Activated naive CD4-positive, alpha-beta T cell (primary cell): ENCODE measurements around the gene ATP6V1F.

Experiments used
- DNase-seq, 4 experiments: peaks; one replicate each; lab custom pipeline; 2025; lab: John Stamatoyannopoulos, UW

Gene ATP6V1F

GRCh38 chr7:128849156-128849515 is 13.5 kb upstream of the ATP6V1F start:
- no peak for DNase-seq

- DNase-seq: no peak
These were observed 12.7 kb upstream of the ATP6V1F start for GRCh38 chr7:128849804-128850490.

- DNase-seq: no peak
These were observed 10.0 kb upstream of the ATP6V1F start for GRCh38 chr7:128852537-128853254.

- no peak for DNase-seq
These were observed 8.9 kb upstream of the ATP6V1F start for GRCh38 chr7:128853799-128854198.

DNA sequence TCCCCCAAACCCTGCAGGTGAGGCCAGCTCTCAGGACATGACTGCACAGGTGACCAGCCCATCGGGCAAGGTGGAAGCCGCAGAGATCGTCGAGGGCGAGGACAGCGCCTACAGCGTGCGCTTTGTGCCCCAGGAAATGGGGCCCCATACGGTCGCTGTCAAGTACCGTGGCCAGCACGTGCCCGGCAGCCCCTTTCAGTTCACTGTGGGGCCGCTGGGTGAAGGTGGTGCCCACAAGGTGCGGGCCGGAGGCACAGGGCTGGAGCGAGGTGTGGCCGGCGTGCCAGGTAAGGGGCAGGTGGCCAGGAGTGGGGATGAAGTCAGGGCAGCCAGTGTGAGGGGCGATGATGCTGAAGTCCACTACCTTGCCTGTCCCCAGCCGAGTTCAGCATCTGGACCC is 8.3 kb upstream of the ATP6V1F start:
- DNase-seq: no peak

GRCh38 chr7:128855559-128855958 is 7.1 kb upstream of the ATP6V1F start:
- no peak for DNase-seq

DNA sequence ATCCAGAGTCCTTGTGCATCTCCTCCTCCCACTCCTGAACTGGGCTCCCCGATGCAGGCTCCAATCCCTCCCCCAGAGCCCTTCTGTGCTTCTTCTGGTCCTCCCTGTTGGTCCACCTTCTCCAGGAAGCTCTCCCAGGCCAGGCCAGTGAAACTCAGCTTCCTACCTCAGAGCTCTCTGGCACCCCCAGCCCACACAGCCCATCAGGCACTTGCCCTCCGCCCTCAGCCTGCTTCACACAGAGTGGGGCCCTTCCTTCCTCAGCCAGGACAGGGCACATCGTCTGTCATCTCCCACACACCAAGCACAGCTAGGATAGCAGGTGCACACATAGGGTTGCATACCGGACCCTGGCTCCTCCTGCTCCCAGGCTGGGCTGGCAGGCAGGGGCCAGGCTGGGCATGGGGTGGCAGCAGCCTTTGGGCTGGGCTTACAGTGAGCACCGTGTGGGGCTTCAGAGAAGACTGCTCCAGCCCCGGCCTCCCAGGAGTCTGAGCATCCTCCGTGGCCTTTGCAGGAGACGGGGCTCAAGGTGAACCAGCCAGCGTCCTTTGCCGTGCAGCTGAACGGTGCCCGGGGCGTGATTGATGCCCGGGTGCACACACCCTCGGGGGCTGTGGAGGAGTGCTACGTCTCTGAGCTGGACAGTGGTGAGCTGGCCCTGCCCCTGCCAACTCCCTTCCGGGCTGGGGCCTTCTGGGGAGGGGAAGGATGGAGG is 6.5 kb upstream of the ATP6V1F start:
- DNase-seq: no peak

DNA sequence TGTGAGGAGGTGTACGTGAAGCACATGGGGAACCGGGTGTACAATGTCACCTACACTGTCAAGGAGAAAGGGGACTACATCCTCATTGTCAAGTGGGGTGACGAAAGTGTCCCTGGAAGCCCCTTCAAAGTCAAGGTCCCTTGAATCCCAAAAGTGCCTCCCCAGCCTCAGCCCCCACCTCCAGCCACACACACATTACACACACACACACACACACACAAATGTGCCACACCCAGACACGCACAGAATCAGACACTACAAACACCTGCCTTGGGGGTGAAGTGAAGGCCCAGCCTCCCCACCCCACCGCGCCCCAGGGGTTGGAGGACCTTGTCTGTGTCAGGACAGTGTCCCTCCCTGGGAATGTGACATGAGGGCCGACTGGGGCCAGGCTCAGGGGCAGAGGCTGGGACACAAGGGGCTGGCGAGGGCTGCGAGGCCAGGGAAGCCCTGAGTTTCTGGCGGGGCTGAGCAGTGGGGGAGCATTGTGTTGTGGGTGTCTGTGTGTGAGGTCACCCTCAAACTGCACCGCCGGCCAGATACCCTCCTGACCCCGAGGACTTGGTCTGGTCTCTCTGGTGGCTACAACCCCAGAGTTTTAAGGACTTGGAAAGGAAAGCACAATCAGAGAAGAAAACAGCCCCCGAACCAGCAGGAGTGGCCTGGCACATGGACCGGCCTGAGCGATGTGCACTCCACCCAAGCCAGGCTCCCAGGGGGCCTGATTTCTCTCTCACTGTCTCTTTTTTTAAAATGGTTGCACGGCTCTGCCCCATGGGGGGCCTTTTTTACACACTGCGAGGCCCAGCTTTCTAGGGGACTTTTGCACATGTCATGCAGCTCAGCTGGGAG is 4.0 kb upstream of the ATP6V1F start:
- no peak for DNase-seq

DNA sequence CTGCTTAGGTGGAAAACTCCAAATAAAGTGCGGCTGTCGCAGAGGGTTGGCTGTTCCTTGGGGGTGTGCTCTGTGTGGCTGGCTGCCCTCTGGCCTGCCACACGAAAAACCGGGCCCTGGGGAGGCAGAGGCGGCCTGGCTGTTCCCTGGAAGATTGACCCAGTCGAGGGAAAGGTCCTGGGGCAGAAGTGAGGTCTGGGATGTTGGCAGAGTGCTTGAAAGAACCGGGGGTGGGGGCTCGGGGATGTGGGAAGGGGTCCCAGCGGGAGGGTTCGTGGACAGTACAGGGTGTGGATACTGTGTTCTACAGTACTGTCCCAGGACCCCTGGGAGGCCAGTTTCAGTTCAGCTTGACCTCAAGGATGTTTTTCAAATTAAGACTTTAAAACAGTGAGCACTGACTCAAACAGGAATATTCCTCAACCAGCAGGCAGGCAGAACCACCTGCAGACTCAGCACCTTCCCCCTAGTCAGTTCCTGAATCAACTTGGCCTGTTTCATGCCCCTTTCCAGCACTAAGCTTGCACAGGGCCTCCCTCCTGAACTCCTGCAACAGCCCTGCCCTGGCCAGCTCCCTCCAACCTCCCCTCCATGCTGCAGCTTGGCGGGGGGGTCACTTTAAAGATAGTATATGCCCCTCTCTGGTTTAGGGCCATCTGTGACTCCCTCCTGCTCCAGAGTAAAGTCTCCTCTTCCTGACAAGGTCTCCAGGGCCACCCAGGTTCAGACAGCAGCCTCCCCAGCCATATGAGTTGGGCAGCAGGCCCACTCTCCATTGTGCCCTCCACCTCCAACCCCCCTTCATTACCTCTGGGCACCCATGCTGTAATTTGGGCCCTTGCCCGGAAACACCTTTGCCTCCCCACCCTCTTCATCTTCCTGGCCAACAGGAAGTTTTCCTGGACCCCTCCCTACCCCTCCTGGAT is 3.2 kb upstream of the ATP6V1F start:
- no peak for DNase-seq

DNA sequence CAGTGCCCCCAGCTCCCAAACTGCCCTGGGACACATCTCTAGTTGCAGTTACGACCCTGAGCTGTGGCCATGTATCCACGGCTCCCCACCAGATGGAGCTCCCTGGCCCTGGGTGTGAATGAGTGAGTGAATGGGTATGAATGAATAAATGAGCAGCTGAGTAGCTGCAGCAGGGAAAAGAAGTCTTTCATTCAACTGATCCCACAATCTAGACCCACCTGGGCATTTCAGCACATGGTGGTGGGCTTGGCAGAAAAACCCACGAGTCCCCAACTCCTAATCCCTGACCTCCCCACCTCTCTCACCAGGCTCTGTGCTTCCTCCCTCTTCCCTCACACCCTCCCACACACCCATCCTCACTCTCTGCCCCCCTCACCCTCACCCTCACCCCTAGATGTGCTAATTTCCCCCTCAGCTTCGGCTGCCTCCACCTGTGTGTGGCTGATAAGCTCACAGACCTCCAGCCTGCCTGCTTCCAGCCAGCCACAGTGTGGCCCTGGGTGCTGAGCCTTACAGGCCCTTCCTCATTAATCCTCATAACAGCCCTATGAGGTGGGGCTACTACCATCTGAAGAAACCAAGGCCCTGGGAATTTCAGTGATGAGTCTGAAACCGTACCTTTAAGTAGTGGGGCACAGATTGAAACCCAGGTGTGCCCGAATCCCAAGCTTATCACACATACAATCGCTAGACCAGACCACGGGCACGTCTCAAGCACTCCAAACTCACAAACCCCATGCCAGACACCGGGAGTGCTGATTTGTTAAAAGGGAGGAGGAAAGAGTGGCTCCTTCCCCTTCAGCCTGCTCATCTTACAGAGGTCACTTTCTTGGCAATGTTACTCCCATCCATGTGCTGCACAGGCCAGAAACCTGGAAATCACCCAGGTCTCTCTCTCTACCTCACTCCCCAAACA is 2.2 kb upstream of the ATP6V1F start:
- no peak for DNase-seq

- DNase-seq: no peak
These were observed 592 bp upstream of the ATP6V1F start for GRCh38 chr7:128861957-128862570.

DNA sequence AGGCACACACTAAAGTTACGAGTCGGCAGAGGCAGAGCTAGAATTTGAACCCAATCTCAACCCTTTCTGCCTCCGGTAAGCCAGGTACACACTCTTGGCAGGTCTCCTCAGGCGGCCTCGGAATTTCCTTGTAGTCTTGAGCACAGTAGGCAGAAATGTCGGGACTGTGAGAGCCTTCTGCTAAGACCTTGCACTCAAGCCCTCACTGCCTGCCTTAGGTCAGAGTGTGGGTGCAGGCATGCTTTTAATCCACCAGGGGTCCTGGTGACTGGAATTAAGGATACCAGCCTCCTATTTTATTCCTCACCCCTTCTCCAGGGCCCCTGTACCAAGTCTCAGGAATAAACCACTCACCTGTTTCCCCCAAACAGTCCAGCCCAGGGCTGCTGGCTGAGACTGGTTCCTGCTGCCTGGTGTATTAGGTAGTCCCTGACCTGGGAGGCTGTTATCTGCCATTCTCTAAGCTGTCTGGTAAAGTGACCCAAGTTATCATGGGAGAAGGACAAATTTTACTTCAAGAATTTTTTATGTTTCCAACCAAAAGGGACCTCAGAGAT is 855 bp downstream of the ATP6V1F start:
- DNase-seq: peak in 1 of 4 experiments; percentile 11

GRCh38 chr7:128865303-128865702 is 2.6 kb downstream of the ATP6V1F start:
- DNase-seq: no peak

DNA sequence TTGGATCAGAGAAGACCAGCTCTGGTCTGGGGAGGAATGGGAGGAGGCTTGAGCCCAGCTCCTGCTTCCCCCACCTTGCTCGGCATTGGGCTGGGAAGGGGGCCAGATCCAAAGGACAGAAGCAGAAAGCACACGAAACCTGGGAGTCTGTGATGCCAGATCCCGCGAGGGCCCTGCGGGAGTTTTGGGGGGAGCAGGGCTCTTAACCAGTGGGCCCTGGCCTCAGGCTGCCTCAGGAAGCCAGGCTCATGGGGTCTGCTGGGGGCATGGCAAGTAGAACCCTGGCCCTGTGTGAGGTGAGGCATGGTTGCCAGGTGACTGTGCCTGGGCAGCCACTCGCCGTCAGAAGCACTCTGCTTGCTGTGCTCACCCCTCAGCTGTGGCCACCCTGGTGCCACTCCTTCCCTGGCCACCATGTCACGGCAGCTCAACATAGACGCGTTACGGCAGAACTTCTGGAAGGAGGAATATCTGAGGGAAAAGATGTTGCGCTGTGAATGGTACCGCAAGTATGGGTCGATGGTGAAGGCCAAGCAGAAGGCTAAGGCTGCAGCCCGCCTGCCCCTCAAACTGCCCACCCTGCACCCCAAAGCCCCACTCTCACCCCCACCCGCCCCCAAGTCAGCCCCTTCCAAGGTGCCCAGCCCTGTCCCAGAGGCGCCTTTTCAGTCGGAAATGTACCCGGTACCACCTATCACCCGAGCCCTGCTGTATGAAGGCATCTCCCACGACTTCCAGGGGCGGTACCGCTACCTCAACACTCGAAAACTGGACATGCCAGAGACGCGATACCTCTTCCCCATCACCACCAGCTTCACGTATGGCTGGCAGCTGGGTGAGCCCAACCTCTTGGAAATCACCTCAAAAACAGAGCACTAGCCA is 3.6 kb downstream of the ATP6V1F start:
- no peak for DNase-seq

DNA sequence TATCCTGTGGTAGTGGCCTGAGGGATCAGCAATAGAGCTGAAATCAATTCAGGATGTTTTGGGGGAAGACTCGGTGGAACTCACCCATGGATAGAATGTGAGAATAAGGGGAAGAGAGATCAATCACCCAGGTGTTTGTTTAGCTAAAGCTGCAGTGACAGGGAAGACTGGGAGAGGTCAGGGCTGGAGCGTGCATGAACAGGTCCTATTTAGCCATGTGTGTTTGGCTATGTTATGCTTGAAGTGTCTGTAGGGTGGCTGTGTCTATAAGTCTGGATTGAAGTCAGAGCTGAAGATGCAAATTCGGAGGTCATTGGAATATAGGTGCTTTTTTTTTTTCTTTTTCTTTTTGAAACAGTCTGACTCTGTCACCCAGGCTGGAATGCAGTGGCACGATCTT is 4.6 kb downstream of the ATP6V1F start:
- DNase-seq: no peak

DNA sequence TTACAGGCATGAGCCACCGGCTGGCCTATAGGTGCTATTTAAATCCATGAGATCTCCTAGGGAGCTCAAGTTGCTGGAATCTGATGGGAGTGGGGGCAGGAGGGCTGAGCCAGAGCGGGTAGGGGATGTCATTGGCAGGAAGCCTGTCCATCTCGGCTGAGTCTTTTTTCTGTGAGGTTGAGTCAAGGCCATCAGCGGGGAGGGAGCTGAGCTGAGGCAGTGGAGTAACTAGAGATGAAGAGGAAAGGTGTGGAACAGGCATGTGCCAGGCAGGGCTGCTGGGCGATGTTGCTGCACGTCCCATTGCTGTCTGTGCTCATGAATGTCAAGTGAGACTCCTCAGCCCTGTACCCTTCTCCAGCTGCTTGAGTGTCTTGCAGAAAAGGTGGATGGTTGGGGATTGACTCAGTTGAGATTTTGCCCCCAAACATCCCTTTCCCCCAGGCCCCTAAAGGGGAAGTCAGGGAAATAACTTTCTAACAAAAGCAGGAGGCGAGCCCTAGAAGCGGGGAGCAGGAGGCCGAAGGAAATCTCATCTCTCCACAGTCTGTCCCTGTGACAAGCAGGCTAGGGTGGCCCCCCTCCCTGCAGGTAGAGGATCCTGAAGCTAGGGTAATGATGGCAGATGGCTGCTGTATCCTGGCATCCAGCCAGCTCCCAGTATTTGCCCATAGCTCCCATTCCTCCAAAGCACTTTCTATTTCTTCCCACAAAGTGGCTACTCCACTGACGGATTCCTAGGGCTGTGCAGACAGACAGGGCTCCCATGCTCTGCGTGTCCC is 5.4 kb downstream of the ATP6V1F start:
- DNase-seq: no peak

DNA sequence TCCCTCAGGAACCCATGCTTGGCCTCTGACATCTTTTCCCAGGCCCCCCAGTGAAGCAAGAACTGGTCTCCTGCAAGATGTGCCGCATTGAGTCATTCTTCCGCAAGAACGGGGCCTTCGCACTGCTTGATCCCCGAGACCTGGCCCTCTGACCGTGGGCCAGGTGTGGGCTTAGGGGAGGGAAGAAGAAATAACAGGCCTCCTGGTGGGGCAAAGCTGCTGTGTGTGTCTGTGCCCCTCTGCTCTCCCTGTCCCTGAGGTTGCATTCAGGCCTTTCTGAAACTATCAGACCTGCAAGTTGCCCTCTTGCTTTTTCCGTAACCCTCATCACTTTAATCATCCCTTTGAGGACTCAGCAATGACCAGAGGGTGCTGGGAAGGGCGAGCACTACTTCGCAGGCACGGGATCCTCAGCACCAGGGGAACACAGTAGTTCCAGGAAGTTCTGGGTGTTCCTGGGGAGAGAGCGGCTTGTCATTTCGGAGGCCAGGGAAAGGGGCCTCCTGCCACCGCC is 6.0 kb downstream of the ATP6V1F start:
- no peak for DNase-seq
